ENCODE measurements around the gene CEBPB.

CEBPB gene

DNA sequence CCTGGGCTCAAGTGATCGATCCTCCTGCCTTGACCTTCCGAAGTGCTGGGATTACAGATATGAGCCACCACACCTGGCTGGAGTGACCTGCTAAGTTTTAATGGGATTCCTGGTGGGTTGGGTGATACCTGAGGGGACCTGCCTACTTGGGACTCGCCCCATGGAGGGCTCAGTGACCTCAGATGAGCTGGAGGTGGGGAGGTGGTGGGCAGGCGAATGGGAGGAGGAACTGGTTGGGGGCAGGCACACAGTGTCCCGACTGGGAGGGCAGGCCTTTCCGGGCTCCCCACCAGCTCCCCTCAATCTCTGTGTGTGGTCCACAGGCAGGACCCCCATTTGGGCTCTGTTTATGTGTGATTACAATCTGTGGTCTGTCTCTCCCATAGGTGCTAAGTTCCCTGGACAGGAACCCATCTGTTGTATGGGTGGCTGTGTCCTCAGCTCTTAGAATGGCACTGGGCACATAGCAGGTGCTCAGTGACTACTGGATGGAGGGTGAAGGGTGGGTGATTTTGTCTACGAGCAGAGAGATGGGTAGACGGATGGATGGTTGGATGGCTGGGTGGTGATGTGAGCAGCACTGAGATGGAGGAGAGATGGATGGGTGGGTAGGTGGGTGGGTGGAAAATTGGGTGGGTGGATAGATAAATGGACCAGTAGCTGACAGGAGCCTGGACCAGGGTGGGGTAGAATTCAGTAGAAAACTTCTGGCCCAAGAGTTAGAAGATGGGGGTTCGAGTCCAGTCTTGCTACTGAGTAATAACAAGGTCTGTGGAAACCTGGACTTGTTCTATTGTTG is 23.8 kb downstream of the CEBPB start:
- DNase-seq: no peak

DNA sequence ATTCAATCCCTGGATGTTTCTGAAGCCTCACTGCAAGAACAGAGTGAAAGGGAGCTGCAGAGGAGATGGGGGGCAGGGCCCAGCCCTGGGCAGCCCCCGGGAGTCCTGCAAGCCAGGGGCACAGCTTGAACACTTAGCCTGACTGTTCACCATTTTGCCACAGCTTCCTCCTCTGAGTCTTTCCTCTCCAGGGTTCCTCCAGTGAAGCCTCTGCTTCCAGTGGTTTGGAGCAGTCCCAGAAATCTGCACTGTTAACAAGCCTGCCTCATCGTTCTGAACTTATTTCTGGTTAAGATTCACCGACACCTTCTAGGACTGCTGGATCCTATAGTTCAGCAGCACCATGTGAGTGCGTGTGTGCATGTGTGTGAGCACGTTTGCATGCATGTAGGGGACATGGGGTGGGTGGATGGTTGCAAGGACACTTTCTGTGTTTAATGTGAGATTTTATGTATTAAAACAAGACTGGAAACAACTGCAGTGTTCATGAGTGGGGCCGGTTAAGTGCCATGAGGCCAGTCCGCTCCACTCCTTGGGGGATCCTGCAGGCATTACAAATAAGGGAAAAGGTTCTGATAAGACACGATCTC is 24.6 kb downstream of the CEBPB start:
- DNase-seq: no peak

GRCh38 chr20:50215926-50216325 is 25.3 kb downstream of the CEBPB start:
- no peak for DNase-seq

- no peak for DNase-seq
Observed at GRCh38 chr20:50216543-50217206, 26.0 kb downstream of the CEBPB start.

DNA sequence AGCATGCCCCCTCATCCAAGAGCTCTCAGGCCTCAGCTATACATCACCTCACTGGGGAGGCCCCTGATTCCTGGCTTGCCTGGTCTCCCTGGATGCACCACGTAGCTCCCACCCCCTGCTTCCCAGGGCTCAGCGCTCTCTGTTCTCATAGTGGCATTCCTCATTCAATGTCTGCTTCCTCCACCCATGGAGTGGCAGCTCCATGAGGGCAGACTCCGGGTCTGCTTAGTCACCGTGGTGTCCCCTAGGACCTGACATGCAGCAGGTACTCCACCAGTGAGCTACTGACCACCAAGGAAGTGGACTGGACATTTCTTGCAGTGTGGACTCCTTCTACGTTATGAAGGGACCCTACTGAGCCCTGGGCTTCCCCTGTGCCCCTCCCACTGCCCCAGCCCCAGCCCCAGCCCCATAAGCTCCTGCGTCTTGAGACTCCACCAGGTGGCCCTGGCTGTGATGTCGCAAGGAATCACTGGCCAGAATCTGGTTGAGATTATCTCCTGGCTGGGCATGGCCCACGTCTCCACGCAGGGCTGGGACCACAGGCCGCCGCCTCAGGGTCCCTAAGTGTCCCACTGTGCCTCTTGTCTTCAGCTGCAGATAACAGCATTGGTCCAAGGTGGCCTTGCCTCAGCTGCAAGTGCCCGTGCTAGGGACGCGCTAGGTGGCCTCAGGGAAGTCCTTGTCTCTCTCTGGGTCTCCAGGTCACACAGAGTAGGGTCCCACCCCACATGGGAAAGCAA is 26.7 kb downstream of the CEBPB start:
- DNase-seq: no peak

DNA sequence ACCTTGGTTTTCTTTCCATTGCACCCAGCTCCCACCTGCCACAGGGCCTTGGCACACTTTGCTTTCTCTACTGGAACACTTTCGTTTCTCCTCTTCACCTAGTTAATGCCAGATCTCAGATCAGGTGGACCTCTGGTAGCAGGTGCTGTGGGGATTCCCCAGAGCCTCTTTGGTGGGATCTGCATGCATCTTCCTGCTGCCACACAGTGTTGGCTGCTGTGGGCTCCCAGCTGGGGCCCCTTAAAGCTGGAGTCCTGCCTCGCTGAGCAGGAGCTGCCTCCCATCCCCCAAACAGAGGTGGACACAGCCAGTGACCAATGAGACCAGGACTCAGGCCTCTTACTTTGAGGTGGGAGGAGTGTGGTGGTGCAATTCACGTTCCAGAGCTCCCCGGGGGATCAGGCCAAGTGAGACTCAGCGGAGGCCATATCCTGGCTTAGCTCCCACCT is 28.4 kb downstream of the CEBPB start:
- DNase-seq: no peak

DNA sequence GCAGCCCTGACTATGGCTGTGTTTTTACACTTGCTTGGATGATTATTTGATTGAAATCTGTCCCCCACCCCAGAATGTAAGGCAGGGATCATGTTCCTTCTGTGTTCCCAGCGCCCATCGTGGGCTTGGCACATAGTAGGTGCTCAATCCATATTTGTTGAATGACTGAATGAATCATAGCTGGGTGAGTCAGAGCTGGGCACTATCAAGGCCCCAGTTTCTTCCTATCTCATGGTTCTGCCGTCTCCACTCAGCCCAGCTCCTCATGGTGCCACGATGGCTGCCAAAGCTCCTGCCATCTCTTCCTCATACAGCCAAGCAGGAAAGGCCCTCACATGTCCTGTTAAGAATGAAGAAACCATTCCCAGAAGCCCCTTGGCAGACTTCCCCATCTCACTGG is 29.0 kb downstream of the CEBPB start:
- no peak for DNase-seq

- no peak for DNase-seq
Observed at GRCh38 chr20:50220093-50220893, 29.7 kb downstream of the CEBPB start.

GRCh38 chr20:50220894-50221365 is 30.3 kb downstream of the CEBPB start:
- DNase-seq: no peak

- DNase-seq: no peak
Observed at GRCh38 chr20:50221501-50222308, 31.1 kb downstream of the CEBPB start.

- DNase-seq: no peak
Observed at GRCh38 chr20:50222309-50223038, 31.8 kb downstream of the CEBPB start.

DNA sequence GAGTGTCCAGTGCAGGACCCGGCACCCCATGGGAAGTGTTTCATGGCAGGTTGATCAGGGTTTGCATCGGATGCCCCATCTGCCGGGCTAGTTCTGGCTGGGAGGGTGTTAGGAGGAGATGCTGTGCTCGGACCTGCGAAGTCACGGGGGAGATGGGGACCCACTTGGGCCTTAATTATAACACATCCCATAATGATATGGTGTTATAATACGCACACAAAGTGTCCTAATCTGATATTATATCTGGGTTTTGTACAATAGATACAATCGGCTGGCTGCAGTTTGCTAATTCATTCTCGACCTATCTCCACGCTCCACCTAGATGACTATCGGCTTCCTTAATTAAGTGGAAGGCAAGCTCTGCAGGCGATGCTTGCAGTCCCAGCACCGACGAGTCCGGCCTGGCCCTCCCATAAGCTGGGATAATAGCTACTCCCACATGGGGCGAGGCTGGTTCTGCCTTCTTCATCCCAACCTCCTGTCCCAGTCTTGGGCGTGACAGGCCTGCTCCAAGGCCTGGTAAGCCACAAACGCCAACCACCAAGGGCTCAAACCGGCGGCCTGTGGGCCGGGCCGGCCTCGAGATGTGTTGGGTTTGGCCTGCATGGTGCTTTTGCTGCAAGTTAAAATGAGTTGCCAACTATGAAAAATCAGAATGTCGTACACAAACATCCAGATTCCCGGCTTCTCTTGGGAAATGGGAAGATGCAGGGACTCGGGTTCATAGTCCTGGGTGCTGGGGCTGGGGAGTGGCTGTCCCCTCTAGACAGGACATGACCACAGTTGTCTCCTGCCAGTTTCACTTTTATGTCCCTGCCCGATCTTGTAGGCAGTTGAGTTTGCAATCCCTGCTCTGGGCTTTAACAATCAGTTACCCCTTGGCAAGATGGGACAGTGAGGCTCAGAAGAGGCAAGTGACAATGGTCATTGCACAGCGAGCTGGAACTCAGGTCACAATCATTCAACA is 32.7 kb downstream of the CEBPB start:
- no peak for DNase-seq

- DNase-seq: no peak
Observed at GRCh38 chr20:50224052-50224451, 33.4 kb downstream of the CEBPB start.

- DNase-seq: no peak
Observed at GRCh38 chr20:50224531-50225255, 34.1 kb downstream of the CEBPB start.

DNA sequence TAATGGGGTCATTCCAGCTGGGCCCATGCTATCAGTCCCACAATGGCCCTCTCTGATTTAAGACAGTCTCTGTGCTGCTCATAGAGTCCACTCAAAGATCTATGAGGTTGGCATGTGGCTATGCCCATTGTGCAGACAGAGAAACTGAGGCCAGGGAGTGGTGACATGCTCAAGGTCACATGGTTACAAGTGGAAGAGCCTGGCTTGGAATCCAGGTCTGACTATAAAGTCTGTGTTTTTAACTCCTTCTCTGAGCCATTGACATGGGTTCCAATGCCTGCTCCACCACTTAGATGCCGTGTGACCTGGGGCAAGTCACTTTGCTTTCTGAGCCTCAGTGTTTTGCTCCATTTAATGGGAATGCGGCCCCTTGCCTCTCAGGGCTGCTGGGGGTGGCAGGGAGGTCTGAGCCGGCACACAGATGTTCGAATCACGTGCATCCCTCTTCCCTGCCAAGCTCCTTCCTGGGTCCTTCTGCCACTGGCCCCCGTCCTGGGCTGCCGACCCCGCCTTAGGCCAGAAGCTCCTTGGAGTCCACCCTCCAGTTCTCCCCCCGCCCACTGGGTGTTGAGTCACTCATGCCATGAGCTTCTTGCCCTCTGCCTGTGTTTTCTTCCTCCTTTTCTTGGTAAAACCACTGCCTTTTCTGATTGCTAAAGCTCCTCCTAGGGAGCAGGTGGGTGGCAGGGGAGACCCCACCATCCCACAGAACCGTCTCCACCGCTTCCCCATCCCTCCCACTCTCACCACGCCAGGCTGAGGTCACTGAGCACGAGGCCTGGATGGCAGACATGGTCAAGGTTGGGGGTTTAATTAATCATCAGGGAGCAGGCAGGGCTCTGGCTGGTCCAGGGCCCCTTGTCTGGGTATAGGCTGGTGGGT is 35.7 kb downstream of the CEBPB start:
- peak; percentile 61 for DNase-seq

GRCh38 chr20:50227506-50227905 is 36.9 kb downstream of the CEBPB start:
- DNase-seq: no peak

DNA sequence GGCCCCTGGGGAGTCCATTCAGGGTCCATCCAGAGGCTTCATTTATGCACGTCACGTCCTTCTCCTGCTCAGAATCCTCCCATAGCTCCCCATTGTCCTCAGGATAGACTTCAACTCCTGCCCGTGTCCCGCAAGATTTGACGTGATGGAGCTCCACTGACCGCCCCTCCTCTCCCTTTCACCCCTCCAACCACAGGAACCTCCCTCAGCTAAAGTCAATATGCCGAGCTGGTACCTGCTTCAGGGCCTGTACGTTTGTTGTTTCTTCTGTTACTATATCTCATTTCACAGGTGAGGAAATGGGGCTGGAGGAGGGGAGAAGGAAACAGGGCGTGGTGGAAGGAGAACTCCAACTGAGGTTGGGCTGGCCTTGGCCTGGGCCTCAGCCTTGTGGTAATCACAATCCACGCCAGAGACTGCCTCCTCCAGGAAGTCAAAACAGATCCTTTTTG is 38.6 kb downstream of the CEBPB start:
- DNase-seq: no peak

DNA sequence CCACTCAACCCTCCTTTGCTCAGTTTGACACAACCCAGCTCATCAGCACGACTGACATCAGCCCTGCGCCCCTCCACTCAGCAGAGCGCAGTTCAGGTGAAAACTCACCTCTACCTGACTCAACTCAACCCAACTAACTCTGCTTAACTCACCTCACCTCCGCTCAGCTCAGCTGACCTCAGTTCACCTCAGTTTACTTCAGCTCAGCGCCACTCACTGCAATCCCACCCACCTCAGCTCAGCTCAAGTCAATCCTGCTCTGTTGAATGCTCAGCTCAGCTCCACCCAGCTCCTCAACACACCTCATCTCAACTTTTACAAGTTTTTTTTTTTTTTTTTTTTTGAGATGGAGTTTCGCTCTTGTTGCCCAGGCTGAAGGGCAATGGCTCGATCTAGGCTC is 39.6 kb downstream of the CEBPB start:
- DNase-seq: no peak
